AG04450 (cell line): ENCODE results near the gene NUDT4B. TPM values are rescaled to one million over a fixed set of nuclear protein-coding genes. Genes with fewer than 3 reads are reported as not detected.
"Not testable (repeated sequence)": the region's sequence is repeated elsewhere in the genome, so short reads cannot be mapped to it uniquely, and the experiment has no call there.

ENCODE experiments used
- CTCF ChIA-PET: fragments of 300-600, 350-600 bp; formaldehyde crosslinking; extraction: SDS; loops from one replicate; lab custom pipeline; 2022; ENCODE audit warnings: antibody characterized with exemption, inconsistent platforms; lab: Charles Lee
- POLR2A ChIA-PET: fragments of 350-600 bp; formaldehyde crosslinking; extraction: SDS; loops from one replicate; lab custom pipeline; 2021; ENCODE audit warnings: antibody characterized with exemption, inconsistent platforms; lab: Yijun Ruan, JAX
- DNase-seq: peaks from one replicate; pipeline ENCODE4 v3.0.0-alpha.2; 2011; ENCODE audit warnings: low read depth, low spot score
- H3K27ac ChIP-seq: one replicate; pipeline ENCODE4 v1.5.1; 2012; ENCODE audit warnings: low read depth, low read length, control low read depth
- H3K27me3 ChIP-seq: one replicate; pipeline ENCODE4 v1.6.0; 2012; ENCODE audit warnings: low read length; ENCODE audit not compliant: control insufficient read depth, insufficient read depth
- H3K4me3 ChIP-seq: 2 replicates; pipeline ENCODE4 v1.5.1; 2011; ENCODE audit warnings: mild to moderate bottlenecking, low read depth, low read length, control low read depth
- H3K9me3 ChIP-seq: 2 replicates; pipeline ENCODE4 v1.5.1; 2012; ENCODE audit warnings: low read length; ENCODE audit not compliant: control insufficient read depth, insufficient read depth
- polyA plus RNA-seq: library from polyadenylated mRNA; depleted of rRNA; stranded (reverse); fragments of >200 nt; gene quantifications from 2 replicates; pipeline ENCODE4 v1.2.3, GENCODE V29; 2011; rRNA removed
- small RNA-seq: library from RNA; depleted of rRNA; stranded (forward); fragments of <200 nt; gene quantifications from one replicate; pipeline ENCODE3, GENCODE V24; 2012; ENCODE audit warnings: low read depth; ENCODE audit not compliant: insufficient read length

The NUDT4B gene
- polyA plus RNA-seq, 1 experiment, result 18.7 TPM

DNA sequence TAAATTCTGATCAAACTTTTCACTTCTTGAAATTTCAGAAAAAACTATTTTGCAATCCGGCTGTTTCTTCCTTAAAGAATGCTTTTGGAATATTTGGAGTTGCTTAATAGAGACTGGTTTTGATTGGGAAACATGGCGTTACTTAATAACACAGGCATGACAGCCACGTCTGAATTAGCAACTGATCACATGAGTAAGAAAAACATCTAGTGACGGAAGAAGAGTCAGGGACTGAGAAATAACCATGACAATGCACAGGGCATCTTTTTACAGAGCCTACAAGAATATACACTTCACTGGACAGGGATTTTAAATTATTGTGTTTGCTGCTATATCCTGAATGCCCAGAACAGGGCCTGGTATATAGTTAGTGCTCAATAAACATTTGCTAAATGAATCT, 25.1 kb downstream of the NUDT4B start:
- not testable (repeated sequence) for H3K9me3 ChIP-seq

DNA sequence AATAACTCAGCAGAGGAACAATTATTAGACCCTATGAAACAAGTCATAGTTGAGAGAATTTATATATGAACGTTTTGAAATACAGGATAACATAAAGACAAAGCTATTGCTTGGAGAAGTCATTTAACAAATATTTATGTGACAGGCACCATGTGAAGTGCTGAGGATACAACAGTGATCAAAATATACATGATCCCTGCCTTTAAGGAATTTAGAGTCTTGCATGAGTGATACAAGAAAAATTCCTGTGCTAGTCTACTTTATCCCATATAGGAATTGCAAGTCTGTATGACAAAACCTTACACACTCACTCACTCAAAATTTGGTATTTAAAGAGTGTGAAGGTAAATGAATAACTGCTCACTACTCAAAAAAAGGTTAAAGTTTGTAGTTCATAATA, 25.5 kb downstream of the NUDT4B start:
- H3K27ac ChIP-seq, H3K9me3 ChIP-seq, CTCF ChIA-PET, H3K4me3 ChIP-seq, POLR2A ChIA-PET, H3K27me3 ChIP-seq, DNase-seq: not testable (repeated sequence)

More for the DNA sequence above, 25.1 kb downstream of the NUDT4B start:
- H3K27me3 ChIP-seq, H3K4me3 ChIP-seq, CTCF ChIA-PET, DNase-seq, H3K27ac ChIP-seq, POLR2A ChIA-PET: not testable (repeated sequence)

DNA sequence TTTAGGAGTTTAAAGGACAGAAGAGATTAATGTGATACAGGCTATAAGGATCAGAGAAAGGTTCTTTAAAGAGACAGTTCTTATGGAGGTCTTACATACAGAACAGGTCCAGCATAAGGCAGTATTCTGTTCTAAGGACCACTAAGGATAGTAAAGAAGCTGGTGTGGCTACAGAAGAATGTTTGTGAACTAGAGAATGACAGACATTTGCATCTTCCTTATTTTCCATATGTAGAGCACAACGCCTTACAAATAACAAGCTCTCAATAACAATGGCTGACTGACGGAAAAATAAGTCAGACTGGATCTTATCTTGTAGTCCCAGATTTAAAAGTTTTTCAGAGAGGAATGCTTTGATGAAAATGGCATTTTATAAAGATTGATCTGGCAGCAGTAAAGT, 26.7 kb downstream of the NUDT4B start:
- DNase-seq, CTCF ChIA-PET, POLR2A ChIA-PET, H3K4me3 ChIP-seq, H3K27me3 ChIP-seq, H3K9me3 ChIP-seq, H3K27ac ChIP-seq: not testable (repeated sequence)

DNA sequence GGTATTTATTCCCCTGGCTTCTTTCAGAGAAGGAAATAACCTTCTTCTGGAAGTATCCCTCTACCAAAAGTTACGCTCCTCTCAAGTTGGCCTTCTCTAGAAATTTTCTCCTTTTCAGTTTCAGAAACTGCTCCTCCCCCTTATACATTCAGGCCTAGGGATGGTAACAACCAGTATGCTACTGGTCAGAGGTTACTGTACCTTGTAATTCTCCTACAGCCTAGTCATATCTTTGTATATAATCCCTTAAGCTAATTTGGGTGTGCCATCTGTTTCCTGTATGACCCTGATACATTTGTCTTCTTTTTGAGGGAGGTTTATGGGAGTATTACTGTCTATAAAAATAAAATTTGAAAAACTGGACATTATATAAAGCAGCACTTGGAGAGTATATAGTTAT, 29.1 kb downstream of the NUDT4B start:
- CTCF ChIA-PET, H3K4me3 ChIP-seq, H3K27ac ChIP-seq, POLR2A ChIA-PET, H3K27me3 ChIP-seq, DNase-seq, H3K9me3 ChIP-seq: not testable (repeated sequence)

DNA sequence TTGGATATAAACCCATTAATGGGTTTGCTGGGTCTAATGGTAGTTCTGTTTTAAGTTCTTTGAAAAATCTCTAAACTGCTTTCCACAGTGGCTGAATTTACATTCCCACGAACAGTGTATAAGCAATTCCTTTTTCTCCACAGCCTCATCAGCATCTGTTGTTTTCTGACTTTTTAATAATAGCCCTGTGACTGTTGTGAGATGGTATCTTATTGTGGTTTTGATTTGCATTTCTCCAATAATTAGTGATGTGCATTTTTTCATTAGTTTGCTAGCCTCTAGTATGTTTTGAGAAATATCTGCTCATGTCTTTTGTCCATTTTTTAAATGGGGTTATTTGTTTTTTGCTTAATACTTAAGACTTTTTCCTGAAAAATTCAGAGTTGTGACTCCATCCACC, 31.8 kb downstream of the NUDT4B start:
- H3K27me3 ChIP-seq, H3K4me3 ChIP-seq, CTCF ChIA-PET, DNase-seq, POLR2A ChIA-PET, H3K9me3 ChIP-seq, H3K27ac ChIP-seq: not testable (repeated sequence)

DNA sequence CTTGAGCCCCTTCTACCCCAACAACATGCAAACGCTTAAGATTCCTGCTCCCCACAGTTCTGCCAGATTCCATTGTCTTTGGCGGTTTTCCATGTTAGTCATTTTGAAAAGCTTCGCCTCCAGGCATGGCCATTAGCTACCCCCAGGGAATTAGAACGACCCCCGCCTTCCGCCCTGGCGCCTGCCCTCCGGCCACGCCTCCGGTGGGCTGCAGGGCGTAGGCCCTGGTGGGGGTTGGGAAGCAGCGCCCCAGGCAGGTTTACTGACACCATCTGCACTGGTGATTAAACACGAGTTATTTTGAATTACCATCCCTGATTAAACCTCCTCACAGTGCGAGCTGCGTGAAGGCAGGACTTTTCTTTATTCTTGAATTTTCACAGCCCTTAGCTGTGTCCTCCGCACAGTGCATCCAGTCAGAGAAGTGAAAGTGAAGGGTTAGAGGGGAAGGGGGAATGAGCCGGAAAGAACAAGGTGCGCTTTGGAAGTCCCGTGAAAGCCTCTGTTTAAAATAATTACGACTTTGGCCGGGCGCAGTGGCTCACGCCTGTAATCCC, 43.0 kb downstream of the NUDT4B start:
- H3K27ac ChIP-seq, H3K27me3 ChIP-seq, POLR2A ChIA-PET, H3K4me3 ChIP-seq, H3K9me3 ChIP-seq, DNase-seq, CTCF ChIA-PET: not testable (repeated sequence)

DNA sequence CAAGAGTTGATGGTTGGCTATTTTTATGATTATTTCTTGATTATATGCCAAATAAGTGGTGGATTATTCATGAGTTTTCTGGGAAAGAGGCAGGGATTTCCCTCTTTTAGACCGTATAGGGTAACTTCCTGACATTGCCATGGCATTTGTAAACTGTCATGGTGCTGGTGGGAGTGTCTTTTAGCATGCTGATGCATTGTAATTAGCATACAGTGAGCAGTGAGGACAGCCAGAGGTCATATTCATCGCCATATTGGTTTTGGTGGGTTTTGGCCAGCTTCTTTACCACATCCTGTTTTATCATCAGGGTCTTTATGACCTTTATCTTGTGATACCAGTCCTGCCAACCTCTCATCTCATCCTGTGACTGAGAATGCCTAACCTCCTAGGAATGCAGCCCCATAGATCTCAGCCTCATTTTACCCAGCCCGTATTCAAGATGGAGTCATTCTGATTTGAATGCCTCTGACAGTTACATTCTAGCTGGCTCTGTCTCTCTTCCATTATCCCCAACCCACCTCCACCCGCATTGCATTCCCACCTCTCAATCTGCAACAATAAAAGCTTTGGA, 45.3 kb downstream of the NUDT4B start:
- POLR2A ChIA-PET, H3K9me3 ChIP-seq, H3K27ac ChIP-seq, H3K27me3 ChIP-seq, DNase-seq, H3K4me3 ChIP-seq, CTCF ChIA-PET: not testable (repeated sequence)

Small RNA genes lying within 50 kb of the gene (small RNA-seq; reads per million reads assigned to genes)
- not detected for gene RNU6-1171P

Other genes with a start within 250 kb of the NUDT4B start
- gene NBPF14, start 152.8 kb upstream of the NUDT4B start, polyA plus RNA-seq, result 29.5 and 32.6 TPM in 2 replicates
- 75.0 and 95.8 TPM in 2 replicates for gene PDE4DIP, start 95.7 kb downstream of the NUDT4B start, polyA plus RNA-seq